Caco-2 (cell line): Measurements from ENCODE around the gene IGLL5. TPM values are rescaled to one million over a fixed set of nuclear protein-coding genes. Genes with fewer than 3 reads are reported as not detected.

Source experiments
- BruUV-seq: library from RNA; stranded (reverse); fragments of 400-500 nt; replicated peaks from 2 replicates; lab custom pipeline; 2021; lab: Mats Ljungman, UMichigan
- CTCF ChIA-PET: fragments of 300-600 bp; sonication (Branson Sonifier 250); formaldehyde crosslinking; loops from one replicate; lab custom pipeline; 2022; ENCODE audit warnings: antibody characterized with exemption; lab: Charles Lee
- POLR2A ChIA-PET: fragments of 300-600 bp; sonication (Branson Sonifier 250); formaldehyde crosslinking; loops from one replicate; lab custom pipeline; 2022; ENCODE audit warnings: antibody characterized with exemption; lab: Charles Lee
- DNase-seq, 2 experiments: peaks; one replicate each; pipeline versions ENCODE4 v3.0.0 to v3.0.0-alpha.2; 2020 to 2022
- H3K27me3 ChIP-seq: replicated peaks from 2 replicates; pipeline ENCODE4 v1.6.0; 2011; ENCODE audit warnings: low read length; ENCODE audit not compliant: control insufficient read depth, insufficient read depth
- H3K36me3 ChIP-seq: 2 replicates; pipeline ENCODE4 v1.5.1; 2011; ENCODE audit warnings: low read length; ENCODE audit not compliant: control insufficient read depth, insufficient read depth
- H3K4me1 ChIP-seq: fragments of 250-450 bp; sonication (Bioruptor Pico); 2 replicates; pipeline ENCODE4 v1.5.1; 2020; ENCODE audit warnings: mild to moderate bottlenecking
- H3K4me3 ChIP-seq: 2 replicates; pipeline ENCODE4 v1.5.1; 2011; ENCODE audit warnings: low read depth, mild to moderate bottlenecking, control low read depth, low read length
- H3K9me3 ChIP-seq: fragments of 250-450 bp; sonication (Bioruptor Pico); 2 replicates; pipeline ENCODE4 v1.5.1; 2020; ENCODE audit warnings: mild to moderate bottlenecking, moderate library complexity
- H3K27ac Mint-ChIP-seq: one replicate; pipeline ENCODE4 v1.8.0; 2022; ENCODE audit warnings: mixed read lengths; ENCODE audit not compliant: unreplicated experiment
- H3K27me3 Mint-ChIP-seq: one replicate; pipeline ENCODE4 v1.8.0; 2022; ENCODE audit warnings: mixed read lengths; ENCODE audit not compliant: insufficient read depth, unreplicated experiment
- H3K36me3 Mint-ChIP-seq: one replicate; pipeline ENCODE4 v1.8.0; 2022; ENCODE audit warnings: mild to moderate bottlenecking, mixed read lengths; ENCODE audit not compliant: insufficient read depth, unreplicated experiment
- H3K4me1 Mint-ChIP-seq: one replicate; pipeline ENCODE4 v1.8.0; 2022; ENCODE audit warnings: low read depth, mixed read lengths; ENCODE audit not compliant: unreplicated experiment
- H3K4me3 Mint-ChIP-seq: one replicate; pipeline ENCODE4 v1.8.0; 2022; ENCODE audit warnings: mild to moderate bottlenecking, moderate library complexity, mixed read lengths; ENCODE audit not compliant: unreplicated experiment
- H3K9me3 Mint-ChIP-seq: one replicate; pipeline ENCODE4 v1.8.0; 2022; ENCODE audit warnings: mixed read lengths; ENCODE audit not compliant: unreplicated experiment
- CTCF ChIP-seq, 2 experiments: fragments of 200-600 bp in 1 of 2; IDR thresholded peaks; 1 replicate in 1 of 2; 2 replicates in 1 of 2; pipeline versions ENCODE4 v1.5.1 to v1.8.0; 2011 to 2022; ENCODE audit warnings: antibody characterized with exemption in 1 of 2, control low read depth in 1 of 2, inconsistent platforms in 1 of 2, low read depth in 1 of 2, low read length in 1 of 2, mild to moderate bottlenecking in 1 of 2, moderate library complexity in 1 of 2; ENCODE audit not compliant: insufficient read depth in 1 of 2, severe bottlenecking in 1 of 2, unreplicated experiment in 1 of 2
- intact Hi-C: fragments of 100-400 bp; cut with micrococcal nuclease; formaldehyde crosslinking; loops from one replicate; pipeline ENCODE4 v1.10.0; 2022; ENCODE audit not compliant: unreplicated experiment
- total RNA-seq: library from RNA; stranded (reverse); gene quantifications from 2 replicates; pipeline ENCODE4 v1.2.3, GENCODE V29; 2022

Gene IGLL5
- total RNA-seq, 1 experiment from 2014 or later: not detected

GRCh38 chr22:22942511-22943329, 55.1 kb downstream of the IGLL5 start:
- TF ChIP-seq CTCF (IDR thresholded peaks at IDR 0.05; ENCODE audit: insufficient read depth in 1 of 2, low read depth in 1 of 2, low read length in 1 of 2, severe bottlenecking in 1 of 2, unreplicated experiment in 1 of 2): peak; percentile 78 to 80
- BruUV-seq: no TSS peak
- no peaks in the 10 kb centered on the region for H3K36me3 Mint-ChIP-seq
- Histone ChIP-seq H3K4me1 (no peaks in the 10 kb centered on the region), H3K4me3 (no peak overlapping the region), H3K27me3 (no peaks in the 10 kb centered on the region), H3K36me3 (no peaks in the 10 kb centered on the region), H3K9me3 (no peaks in the 10 kb centered on the region)
- no peaks in the 10 kb centered on the region for H3K27me3 Mint-ChIP-seq
- H3K27ac Mint-ChIP-seq: no peak overlapping the region
- POLR2A ChIA-PET: no interaction called here
- H3K4me3 Mint-ChIP-seq: no peak overlapping the region
- H3K4me1 Mint-ChIP-seq: no peaks in the 10 kb centered on the region
- no peaks in the 10 kb centered on the region for H3K9me3 Mint-ChIP-seq
- DNase-seq: peak; percentile 59 to 68
- intact Hi-C loops: no loop called here
- CTCF ChIA-PET: interaction anchor here (0.7 to 1.0 kb wide), 4 partner anchors 58 to 172 kb away, joined by 3 read pairs; no protein-coding TSS in a partner anchor

GRCh38 chr22:22943521-22944267, 56.1 kb downstream of the IGLL5 start:
- Mint-ChIP-seq H3K9me3 (no peaks in the 10 kb centered on the region), H3K27ac (no peak overlapping the region), H3K27me3 (no peaks in the 10 kb centered on the region), H3K36me3 (no peaks in the 10 kb centered on the region), H3K4me1 (no peaks in the 10 kb centered on the region), H3K4me3 (no peak overlapping the region)
- POLR2A ChIA-PET: no interaction called here
- no peaks in the 10 kb centered on the region for H3K4me1 ChIP-seq
- CTCF ChIA-PET: interaction anchor here (1.0 kb wide), 1 partner anchor 173 kb away, joined by 3 read pairs; no protein-coding TSS in a partner anchor
- intact Hi-C loops: no loop called here
- H3K27me3 ChIP-seq: no peaks in the 10 kb centered on the region
- no peak for TF ChIP-seq CTCF (IDR thresholded peaks at IDR 0.05; ENCODE audit: insufficient read depth in 1 of 2, low read depth in 1 of 2, low read length in 1 of 2, severe bottlenecking in 1 of 2, unreplicated experiment in 1 of 2)
- no peaks in the 10 kb centered on the region for H3K9me3 ChIP-seq
- no TSS peak for BruUV-seq
- no peak for DNase-seq
- H3K36me3 ChIP-seq: no peaks in the 10 kb centered on the region
- no peak overlapping the region for H3K4me3 ChIP-seq

DNA sequence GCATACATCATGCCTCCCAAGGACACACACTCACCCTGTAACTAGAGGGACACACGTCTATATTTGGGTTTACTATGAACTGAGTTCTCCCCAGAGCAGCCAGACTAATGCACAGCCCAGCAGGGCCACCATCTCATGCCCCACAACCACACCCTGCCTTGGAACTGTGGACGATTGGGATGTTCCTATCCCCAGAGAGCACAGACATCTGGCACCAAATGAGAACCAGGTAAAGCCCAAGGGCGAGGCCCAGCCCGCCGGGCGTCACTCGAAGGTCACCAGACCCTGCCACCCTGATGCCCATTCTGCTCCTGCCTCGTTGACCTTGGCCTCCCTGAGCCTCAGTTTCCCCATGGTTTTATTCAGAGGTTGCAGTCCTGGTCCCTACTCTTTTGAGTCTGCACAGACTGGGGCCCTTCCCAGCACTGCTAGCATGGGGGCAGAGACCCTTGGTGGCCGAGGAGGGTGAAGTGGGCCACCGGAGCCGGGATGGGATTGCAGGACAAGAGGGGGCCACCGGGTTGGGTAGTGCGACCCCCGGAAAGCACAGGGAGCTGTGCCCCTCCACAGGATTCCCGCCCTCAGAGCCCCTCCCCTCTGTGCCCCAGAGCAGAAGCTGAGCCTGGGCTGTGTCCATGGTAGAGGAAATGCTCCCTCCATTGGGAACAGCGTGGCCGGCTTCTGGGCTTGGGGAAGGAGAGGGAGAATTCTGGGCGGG, 56.8 kb downstream of the IGLL5 start:
- BruUV-seq: no TSS peak
- POLR2A ChIA-PET: no interaction called here

More for the DNA sequence above, 56.8 kb downstream of the IGLL5 start:
- Mint-ChIP-seq H3K9me3 (no peaks in the 10 kb centered on the region), H3K36me3 (no peaks in the 10 kb centered on the region), H3K4me1 (no peaks in the 10 kb centered on the region), H3K27ac (no peak overlapping the region), H3K4me3 (no peak overlapping the region), H3K27me3 (no peaks in the 10 kb centered on the region)
- H3K36me3 ChIP-seq: no peaks in the 10 kb centered on the region
- intact Hi-C loops: no loop called here
- CTCF ChIA-PET: interaction anchor here (1.0 kb wide), 1 partner anchor 191 kb away, joined by 3 read pairs; no protein-coding TSS in a partner anchor
- TF ChIP-seq CTCF (IDR thresholded peaks at IDR 0.05; ENCODE audit: insufficient read depth in 1 of 2, low read depth in 1 of 2, low read length in 1 of 2, severe bottlenecking in 1 of 2, unreplicated experiment in 1 of 2): no peak
- no peaks in the 10 kb centered on the region for H3K9me3 ChIP-seq
- DNase-seq: no peak
- H3K4me1 ChIP-seq: no peaks in the 10 kb centered on the region
- no peaks in the 10 kb centered on the region for H3K27me3 ChIP-seq
- H3K4me3 ChIP-seq: no peak overlapping the region
